HG03378 (cell line): ENCODE results near the gene KIRREL3.

Source experiments
- ATAC-seq: cut with Tn5 transposase; IDR thresholded peaks from one replicate; pipeline ENCODE4 v1.9.1; 2021; ENCODE audit warnings: mild to moderate bottlenecking, moderate library complexity; ENCODE audit not compliant: unreplicated experiment

KIRREL3 gene

GRCh38 chr11:126591966-126592489 lies 408.5 kb downstream of the KIRREL3 start:
- ATAC-seq: no peak

GRCh38 chr11:126589492-126589803 lies 411.1 kb downstream of the KIRREL3 start:
- ATAC-seq: no peak

DNA sequence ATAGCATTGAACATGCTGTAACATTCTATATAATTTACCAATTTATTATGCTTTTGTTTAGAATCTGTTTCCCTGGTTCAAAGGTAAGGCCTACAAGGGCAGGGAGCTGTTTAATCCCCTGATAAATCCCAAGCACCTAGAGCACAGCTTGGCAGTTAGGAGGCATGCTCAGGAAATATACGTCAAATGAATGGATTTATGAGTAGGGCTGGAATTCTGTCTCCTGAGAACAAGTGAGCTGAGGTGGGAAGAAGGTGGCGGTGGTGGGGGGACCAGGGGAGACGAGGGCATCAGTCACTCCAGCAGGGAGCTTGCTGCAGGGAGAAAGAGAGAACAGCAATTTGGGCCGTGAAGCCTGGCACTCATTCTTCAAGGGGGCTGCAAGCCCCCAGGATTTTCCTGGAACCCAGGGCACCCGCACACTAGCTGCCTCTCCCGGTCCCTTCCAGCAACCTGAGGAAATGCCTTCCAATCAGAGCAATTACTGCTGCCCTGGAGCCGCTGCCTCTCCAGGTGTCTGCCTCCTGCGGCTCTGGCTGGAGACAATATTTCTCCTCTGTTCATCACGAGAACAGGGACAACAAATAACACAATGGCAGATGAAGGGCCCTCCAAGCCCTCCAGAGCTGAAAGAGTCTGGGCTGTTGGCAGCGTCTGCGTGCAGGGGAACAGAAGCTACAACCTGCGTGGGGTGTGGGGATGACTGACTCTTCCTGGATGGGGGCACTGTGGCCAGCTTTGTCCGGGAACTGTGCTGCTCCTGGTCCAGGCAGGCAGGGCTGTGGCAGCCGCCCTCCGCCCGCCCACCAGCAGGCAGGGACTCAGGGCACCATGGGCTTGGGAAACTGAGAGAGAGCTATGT lies 411.7 kb downstream of the KIRREL3 start:
- ATAC-seq: no peak

DNA sequence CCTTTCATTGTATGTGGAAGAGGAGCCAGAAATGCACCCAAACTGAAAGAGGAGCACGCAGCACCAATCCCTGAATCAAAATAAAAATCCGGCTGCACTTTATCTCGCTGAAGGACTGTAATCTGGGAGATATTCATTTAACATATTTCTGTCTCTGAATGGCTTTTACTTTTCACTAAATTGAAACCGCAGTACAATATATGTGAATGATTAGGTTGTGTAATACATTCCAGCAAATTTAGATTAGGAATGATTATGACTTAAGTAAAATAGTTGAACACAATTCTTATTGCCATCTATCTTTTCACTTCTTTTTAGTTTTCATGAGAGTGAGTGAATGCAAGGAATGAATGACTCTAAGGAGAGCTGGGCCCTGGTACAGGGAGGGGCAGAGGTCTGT lies 413.0 kb downstream of the KIRREL3 start:
- ATAC-seq: no peak

DNA sequence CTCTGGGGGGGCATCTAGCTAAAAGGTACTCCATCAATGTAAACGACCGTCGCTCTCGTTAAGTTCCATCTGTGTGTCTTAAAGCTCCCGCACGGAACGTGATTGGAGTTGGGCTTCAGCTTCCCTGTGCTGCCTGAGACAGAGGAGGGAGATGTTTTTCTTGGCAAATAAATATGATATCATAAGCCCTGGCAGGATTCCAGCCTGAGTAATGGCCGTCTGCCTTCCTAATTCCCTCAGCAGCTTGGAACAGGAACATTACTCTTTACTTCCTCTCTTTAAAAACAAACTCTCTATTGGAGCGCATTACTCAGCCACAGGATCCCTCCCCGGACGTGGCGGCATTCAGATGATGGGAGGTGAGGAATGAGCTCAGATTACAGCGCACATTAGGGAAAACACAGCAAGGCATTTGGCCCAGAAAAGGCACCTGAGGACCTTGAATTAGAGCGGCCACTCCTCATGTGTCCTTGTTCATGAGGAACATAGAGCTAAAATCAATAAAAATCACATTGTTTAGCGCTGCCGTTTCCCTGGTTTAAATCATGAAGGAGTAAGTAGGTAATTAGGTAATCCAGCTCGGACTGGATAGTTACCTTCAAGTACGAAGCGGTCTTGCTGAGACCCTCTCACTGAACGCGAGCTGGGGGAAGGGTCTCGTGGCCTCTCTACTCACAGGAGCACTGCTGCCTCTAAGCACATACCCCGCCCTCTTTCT lies 414.6 kb downstream of the KIRREL3 start:
- no peak for ATAC-seq

GRCh38 chr11:126585388-126585773 lies 415.2 kb downstream of the KIRREL3 start:
- ATAC-seq: no peak

DNA sequence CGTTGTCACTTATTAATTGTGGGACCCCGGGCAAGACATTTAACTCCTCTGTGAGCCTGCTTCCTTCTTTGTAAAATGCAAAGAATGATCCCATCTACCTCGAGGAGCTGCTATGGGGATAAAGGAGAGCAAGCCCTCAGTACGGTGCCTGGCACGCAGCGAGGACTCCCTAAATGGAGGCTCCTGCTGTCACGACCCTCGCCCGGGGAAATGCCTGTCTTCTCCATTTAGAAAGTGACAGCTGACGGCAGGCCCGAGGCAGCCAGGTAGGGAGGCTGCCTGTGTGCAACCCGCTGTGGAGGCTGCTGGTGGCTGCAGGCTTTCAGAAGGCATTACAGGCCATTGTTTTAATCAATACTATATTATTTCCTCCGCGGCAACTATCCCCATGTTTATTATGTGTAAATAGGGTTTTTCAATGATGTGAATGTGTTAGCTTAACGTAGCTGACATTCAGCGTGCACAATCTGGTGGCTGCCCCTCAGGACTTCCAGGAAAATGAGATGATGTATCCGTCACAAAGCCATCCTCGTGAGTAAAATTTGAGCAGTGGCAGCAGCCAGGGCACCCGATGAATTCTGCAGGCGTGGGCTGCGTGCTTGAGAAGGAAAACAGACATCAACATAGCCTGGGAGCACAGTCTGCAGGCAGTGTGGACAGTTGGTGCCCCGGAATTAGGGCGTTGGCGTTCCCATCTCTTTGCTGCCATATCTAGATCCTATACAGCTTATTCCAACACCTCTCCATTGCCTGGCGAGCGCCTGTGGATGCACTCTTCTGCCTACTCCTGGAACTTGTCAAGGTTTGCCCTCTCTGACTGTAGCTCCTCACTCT lies 416.8 kb downstream of the KIRREL3 start:
- ATAC-seq: no peak

DNA sequence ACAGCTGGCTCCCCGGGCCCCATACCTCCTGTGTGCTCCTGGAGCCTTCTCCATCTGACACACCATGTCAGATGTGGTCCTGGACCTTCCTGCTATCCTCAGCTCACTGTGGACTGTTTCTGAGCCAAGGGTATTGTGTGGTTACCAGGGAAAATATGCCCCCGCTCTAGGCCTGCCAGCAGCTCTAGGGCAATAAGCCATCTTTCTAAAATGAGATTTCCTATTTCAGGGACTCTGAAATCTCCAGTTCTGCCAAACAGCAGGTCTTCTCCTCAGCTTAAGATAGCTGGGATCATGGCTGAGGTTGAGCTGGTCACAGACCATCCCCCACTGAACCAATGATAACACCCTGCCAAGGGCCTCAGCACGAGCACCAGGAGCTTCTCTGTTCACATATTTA lies 417.5 kb downstream of the KIRREL3 start:
- no peak for ATAC-seq

DNA sequence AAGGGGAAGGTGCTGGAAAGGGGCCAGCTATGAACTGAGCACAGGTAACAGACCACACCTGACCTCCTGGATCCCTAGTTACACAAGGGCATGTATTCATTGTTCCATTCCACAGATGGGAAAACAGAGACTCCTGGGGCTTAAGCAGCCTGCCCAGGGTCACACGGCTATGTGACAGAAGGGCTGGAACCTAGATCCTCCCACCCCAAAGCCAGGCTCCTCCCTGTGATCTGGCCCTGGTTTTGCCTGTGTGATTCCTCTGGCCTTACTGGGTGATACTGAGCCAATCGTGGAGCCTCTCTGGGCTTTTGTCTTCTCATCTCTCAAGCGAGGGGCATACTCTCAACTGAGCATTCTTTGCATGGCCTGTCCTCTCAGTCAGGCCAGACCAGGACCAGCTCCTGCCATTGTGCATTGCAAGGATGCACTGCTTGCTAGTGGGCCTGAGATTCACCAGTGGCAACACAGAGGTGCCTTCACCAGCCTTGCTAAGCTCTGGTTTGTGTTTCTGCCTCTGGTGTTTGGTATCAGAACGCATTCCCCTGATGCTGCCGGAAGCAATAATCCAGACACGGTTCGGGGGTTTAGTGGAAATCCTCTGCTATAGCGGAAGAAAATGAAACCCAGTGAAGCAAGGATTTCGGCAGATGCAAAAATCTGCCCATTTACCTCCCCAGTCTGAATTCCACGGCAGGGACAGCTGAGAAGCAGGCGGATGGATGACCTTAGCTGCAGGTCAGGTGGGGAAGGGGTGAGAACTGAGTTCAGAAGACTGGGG lies 418.5 kb downstream of the KIRREL3 start:
- no peak for ATAC-seq

DNA sequence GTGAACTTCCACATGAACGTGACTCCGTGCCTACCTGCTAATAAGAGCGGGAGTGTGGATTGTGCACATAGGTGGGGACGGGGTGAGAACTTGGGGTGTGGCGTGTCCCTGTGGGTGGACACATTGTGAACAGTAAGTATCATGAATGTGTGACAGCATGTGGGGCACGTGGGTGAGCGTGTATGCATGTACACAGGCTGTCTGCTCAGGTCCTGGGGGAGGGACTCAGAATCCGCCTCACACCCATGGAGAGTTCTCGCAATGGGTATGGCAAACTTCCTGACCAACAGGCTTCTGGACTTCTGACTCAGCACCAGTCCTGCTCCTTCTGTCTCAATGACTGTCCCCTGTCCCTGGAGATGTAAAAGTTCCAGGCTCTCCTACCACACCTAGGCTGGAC lies 422.1 kb downstream of the KIRREL3 start:
- no peak for ATAC-seq

- no peak for ATAC-seq
These were observed 422.5 kb downstream of the KIRREL3 start for GRCh38 chr11:126578021-126578420.

DNA sequence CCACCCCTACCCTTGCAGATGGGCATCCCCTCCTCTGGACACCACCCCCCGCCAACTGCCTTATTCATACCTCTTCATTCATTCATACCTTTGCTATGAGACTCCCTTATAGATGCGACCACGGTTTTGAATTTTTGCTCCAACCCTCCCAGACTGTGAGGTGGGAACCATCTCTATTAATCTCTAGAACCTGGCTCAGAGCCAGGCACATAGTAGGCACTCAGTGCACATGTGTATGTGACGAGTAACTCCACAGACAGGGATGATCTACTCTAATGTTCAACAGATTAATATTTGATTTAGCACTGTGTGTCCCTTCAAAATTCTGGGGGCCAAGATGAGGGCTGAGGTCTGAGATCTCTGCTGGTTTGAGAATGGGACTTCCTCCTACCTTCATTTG lies 424.7 kb downstream of the KIRREL3 start:
- no peak for ATAC-seq

- no peak for ATAC-seq
These were observed 427.1 kb downstream of the KIRREL3 start for GRCh38 chr11:126573325-126573978.

DNA sequence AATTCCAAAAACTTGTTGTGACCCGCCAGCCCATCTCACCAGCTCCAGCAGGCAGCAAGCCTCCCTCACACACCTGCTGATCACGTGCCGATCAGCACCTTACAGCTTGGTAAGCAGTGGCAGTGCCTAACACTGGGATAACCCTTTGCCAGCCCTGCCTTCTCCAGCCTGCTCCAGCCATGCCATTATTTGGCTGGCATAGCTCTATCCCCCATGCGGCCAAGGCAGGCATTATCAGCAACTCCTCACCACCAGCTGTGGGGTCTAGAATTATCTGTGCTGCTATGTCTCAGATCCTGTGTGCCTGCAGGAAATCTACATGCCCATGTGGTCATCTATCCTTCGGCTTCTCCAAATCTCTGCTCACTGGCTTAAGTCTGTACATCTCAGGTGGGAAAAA lies 430.1 kb downstream of the KIRREL3 start:
- ATAC-seq: no peak

DNA sequence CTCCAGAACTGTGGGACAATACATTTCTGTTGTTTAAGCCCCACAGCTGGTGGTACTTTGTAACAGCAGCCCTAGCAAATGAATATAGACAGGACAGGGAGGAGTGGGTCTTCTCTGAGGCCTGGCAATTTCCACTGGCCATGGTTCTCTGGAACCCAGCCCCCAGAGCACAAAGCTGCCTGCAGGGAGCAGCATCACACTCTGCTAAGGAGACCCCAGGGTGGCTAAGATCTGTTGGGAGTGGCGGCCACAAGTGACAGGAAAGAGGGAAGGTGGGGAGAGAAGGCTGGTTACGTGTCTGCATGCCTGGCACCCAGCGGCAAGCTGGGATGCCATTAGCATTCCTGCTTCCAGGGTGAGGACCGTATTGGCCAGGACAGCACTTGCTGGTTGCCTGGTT lies 433.2 kb downstream of the KIRREL3 start:
- no peak for ATAC-seq

- no peak for ATAC-seq
These were observed 436.0 kb downstream of the KIRREL3 start for GRCh38 chr11:126564566-126564965.

- ATAC-seq: no peak
These were observed 439.2 kb downstream of the KIRREL3 start for GRCh38 chr11:126561327-126561893.

DNA sequence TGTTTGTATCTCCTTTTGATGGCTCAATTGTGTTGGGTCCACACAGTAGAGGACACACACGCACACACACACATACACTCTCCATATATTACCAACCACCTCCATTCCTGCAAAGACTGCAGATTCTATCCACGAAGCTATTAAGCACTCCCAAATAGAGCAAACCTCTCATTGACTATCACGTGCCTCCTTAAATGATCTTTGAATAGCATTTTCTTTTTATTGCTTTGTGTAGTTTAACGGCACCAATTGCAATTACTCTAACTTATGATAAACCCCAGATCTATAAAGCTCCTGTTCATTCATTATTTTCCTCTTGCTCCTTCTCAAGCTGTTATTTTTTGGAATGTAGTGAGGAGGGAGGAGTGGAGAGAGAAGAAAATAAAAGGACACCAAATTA lies 440.3 kb downstream of the KIRREL3 start:
- ATAC-seq: no peak

DNA sequence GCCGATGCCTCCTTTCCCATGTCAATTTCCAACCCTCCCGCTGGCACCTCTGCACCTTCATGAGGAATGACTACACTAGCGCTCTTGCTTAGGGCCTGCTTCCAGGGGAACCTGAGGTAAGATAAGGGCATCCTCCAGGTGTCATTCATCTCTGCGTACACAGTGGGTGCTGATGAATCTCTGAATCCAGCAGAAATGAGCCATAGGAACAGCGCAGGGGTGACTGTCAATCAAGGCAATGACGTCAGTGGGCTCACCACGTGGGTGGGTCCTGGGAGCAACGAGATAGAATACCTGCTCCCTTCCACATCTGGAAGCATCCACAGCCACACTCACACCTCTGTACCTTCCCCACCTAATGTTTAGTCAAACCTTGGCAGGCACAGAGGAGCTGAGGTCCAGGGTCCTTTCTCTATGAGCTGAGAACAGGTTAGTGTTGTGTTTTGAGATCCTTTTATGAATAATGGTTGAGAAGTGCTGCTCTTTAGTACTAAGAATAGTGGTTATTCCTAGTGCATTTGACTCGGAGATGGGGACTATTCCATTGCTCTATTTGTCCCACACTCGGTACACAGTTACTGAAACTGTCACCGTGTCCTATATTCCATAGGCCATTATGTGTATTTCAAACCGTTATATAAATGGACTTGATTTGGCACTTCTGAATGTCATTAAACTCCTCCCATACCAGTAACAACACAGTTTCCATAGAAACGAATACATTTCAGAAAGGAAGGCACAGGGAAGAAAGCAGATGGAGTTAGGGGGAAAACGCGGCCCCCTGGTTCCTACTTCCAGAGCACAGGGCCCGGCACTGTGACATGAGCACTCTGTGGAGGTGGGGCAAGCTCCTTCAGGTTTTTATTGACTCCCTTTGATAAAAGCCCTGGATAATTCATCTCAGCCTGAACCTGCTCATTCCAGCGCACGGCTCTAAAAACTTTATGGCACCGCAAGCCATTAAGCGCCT lies 451.7 kb downstream of the KIRREL3 start:
- no peak for ATAC-seq
